HFF-Myc (cell line): ENCODE results near the gene MED10.

Experiments used
- DNase-seq: peaks from one replicate; pipeline ENCODE4 v3.0.0-alpha.2; 2011; ENCODE audit warnings: low read depth; ENCODE audit errors: extremely low read depth
- H3K4me3 ChIP-seq: replicated peaks from 2 replicates; pipeline ENCODE4 v1.5.1; 2011; ENCODE audit warnings: low read depth, mild to moderate bottlenecking, control low read depth, low read length
- TF ChIP-seq, protein P1 (sequence below): IDR thresholded peaks from 2 replicates; pipeline ENCODE4 v1.5.1; 2012; ENCODE audit warnings: mild to moderate bottlenecking, low read depth, low read length, control low read depth; ENCODE audit errors: missing control alignments

The MED10 gene

DNA sequence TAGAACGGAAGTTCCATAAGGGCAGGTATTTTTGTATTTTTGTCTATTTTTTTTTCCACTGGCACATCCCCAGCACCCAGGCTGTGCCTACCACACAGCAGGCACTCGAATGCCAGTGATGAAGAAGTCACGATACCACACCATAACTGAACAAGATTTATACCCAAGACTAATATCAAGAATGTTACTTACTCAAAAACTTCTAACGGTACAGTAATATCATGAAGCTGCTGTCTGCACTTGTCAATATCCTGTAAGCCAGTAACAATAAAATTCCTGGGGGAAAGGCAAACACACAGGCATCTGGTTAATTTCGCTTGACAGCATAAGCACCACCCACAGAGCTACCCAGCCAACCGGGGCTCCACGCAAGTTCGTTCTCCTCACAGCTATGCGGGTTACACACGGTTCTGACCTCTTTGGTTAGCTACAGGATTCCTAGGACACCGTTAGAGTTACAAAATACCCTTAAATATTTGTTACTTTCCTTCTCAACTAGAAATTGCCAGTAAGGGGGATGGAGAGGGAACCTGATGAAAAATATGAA is 1.3 kb downstream of the MED10 start:
- H3K4me3 ChIP-seq = peak overlapping the region; percentile 88
- TF ChIP-seq, protein P1, sequence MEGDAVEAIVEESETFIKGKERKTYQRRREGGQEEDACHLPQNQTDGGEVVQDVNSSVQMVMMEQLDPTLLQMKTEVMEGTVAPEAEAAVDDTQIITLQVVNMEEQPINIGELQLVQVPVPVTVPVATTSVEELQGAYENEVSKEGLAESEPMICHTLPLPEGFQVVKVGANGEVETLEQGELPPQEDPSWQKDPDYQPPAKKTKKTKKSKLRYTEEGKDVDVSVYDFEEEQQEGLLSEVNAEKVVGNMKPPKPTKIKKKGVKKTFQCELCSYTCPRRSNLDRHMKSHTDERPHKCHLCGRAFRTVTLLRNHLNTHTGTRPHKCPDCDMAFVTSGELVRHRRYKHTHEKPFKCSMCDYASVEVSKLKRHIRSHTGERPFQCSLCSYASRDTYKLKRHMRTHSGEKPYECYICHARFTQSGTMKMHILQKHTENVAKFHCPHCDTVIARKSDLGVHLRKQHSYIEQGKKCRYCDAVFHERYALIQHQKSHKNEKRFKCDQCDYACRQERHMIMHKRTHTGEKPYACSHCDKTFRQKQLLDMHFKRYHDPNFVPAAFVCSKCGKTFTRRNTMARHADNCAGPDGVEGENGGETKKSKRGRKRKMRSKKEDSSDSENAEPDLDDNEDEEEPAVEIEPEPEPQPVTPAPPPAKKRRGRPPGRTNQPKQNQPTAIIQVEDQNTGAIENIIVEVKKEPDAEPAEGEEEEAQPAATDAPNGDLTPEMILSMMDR = no peak
- DNase-seq = no peak

DNA sequence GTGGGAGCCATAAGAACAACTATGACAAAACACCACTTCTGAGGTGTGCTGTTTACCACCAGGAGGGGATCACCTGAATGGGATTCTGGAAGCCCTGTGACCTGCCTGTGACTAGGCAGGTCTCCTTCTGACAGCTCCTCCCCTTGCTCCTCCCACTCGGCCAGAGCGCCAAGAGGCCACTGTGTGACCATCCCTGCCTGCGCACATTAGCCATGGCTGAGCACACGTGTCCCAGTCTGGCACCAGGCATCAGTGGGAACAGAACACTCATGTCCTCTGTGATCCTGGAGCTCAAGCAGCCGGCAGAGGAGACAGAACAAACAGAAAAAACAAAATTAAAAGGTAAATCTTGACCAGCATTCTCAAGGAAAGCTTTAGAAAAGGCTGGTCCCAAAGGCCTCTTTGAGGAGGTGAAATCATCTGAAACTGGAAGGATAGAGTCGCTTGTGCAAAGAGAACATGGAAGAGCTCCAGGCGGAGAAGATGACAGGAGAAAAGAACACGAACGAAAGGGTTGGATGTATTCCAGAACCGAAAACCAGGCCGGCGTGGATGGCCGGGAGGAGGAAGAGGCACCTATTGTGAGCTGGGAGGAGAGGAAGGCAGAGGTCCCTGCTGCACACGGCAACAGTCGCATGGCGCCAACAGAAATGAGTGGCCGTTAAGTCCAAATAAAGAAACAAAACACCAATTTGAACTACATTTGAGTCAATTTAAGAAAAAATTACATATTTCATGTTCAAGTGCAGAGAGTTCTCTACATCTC is 5.1 kb downstream of the MED10 start:
- no peak overlapping the region for H3K4me3 ChIP-seq
- TF ChIP-seq, protein P1 = no peak
- no peak for DNase-seq

DNA sequence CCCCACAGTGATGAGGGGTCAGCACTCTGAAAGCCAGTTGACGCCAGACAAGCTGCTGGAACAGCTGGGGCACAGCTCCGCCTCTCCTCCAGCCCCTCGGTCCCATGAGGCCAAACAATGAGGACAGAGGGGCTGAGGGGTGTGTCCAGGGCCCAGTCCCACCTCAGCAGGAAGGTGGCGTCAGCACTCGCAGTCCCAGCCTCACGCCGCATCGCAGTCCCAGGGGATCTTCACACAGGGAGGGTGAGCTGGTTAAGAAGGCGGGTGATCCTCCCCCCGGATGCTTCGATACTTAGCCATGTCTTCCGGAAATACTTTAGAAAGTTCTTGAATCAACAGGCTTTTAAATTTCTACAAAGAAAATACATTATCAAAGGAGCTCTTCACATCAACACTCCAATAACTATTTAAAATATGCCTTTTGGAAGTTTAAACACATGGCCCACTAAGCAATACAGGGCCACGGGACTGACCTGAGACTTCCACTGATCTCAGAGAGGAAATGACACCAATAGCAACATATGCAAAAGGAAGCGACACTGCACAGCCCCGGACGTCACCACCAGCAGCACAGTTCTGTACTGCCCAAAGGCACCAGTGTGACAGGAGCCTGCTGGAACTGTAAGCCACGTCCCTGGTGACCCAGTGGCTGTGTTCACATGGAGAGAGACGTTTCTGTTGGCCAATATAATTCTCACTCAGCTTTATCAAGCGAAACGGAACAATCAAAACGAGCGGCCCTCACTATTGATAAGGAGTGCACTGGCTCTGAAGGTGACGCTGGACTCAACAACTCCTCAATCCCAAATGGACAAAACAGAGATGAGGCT is 5.9 kb downstream of the MED10 start:
- TF ChIP-seq, protein P1 = no peak
- no peak overlapping the region for H3K4me3 ChIP-seq
- no peak for DNase-seq

DNA sequence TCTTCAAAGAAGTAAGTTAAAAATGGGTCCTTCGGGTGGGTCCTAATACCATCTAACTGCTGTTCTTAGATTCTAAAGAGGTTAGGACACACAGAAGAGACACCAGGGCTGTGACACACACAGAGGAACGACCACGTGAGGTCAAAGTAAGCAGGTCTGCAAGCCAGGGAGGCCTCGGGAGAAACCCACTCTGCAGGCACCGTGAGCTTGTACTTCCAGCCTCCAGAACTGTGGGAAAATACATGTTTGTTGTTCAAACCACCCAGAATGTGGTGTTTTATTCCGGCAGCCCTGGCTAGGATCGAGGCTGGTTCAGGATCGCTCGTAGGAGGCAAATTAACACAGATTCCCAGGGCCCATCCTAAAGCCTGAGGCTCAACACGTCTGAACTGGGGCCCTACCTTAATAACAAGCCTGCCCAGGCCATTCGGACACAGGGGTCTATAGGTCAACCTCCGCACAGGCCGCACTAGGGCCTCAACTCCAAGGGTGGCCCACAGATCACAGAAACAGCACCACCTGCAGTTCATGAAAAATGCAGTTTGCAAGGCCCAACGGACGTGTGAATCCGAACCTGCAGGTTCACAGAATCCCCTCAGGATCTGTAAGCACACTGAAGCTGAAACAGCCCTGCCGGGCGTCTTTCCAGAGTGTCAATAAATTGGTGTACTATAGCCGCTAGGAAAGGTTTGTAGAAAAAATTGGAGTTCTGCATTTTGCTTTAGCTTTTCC is 7.1 kb downstream of the MED10 start:
- no peak overlapping the region for H3K4me3 ChIP-seq
- TF ChIP-seq, protein P1 = no peak
- DNase-seq = no peak

DNA sequence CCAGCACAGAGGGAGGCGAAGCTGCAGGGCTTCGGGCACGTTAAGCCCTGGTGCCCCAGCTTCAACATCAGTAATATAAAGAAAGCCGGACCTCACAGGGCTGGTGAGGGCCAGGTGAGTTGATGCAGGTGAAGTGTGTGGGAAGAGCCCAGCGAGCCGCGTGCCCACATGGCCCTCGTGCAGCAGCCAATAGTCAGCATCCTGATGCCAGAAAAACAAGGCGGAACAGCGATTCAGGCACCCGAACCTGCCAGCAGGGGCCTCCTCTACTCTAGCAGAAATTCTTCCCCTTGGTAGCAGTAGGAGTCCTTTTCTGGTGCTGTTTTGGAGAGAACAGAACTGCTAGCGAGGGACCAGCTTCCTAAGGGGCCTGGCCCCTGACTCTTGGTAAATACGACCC is 7.8 kb downstream of the MED10 start:
- TF ChIP-seq, protein P1 = no peak
- no peak for DNase-seq
- H3K4me3 ChIP-seq = no peak overlapping the region

DNA sequence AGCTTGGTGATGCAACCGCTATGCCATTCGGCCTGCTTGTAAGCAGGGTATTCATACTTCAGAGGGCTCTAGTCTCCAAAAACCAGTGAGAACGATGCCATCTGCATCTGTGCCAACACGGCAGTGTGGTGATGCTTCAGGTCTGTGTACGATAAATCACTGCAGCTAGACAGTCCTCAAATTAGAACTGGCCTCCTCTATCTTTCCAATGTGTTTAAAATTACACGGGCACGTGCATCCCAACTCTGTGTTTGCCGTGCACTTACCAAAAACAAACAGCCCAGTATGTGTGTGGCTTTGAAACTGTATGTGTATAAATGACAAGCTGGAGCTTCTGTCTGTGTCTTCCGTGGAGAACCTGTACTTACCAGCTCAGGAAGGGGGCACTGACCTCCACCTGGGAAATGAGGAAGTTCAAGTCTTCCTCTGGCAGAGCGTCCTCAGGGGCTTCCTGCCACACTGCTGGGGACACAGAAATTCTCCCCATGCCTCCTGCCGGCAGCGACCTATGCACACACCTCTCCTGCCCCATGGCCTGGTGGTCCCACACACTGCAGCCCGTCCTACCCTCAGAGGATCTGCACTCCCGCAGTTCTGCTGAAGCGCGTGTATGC is 12.3 kb downstream of the MED10 start:
- TF ChIP-seq, protein P1 = no peak
- H3K4me3 ChIP-seq = no peak overlapping the region
- no peak for DNase-seq
